GM10248 (cell line): ENCODE data around the gene ATP5PF.

Experiments
- CTCF ChIA-PET: fragments of 300-600 bp; sonication (Branson Sonifier 250); formaldehyde crosslinking; extraction: SDS; loops from one replicate; lab custom pipeline; 2021; ENCODE audit warnings: antibody characterized with exemption; lab: Yijun Ruan, JAX
- POLR2A ChIA-PET: fragments of 350-650 bp; sonication (Branson Sonifier 250); formaldehyde crosslinking; extraction: SDS; loops from one replicate; lab custom pipeline; 2020; ENCODE audit warnings: antibody characterized with exemption; lab: Yijun Ruan, JAX
- DNase-seq: peaks from one replicate; pipeline ENCODE4 v3.0.0; 2012; ENCODE audit errors: extremely low spot score
- TF ChIP-seq, protein P1 (sequence below): IDR thresholded peaks from 2 replicates; pipeline ENCODE4 v1.5.1; 2012; ENCODE audit warnings: mild to moderate bottlenecking, low read depth; ENCODE audit errors: extremely low read depth, missing control alignments, control extremely low read depth

ATP5PF gene

DNA sequence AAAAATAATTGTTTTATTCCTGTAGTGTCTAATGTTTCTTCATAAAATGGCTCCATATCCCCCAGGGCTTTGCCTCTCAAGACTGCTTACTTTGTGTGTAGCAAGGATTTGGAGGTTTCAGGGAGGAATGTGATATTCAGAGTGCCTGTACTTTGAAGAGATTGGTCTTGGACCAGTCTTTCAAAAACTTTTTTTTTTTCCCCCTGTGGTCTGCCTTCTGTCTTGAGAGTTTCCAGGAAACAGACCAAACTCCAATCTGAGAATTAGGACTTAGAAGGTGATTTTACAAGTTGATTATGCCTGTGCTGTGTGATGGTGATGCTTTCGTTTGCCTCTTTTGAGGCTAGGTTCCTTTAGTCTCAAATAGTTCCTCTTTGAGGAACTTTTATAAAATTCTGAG is 26.0 kb upstream of the ATP5PF start:
- DNase-seq: no peak
- TF ChIP-seq, protein P1, sequence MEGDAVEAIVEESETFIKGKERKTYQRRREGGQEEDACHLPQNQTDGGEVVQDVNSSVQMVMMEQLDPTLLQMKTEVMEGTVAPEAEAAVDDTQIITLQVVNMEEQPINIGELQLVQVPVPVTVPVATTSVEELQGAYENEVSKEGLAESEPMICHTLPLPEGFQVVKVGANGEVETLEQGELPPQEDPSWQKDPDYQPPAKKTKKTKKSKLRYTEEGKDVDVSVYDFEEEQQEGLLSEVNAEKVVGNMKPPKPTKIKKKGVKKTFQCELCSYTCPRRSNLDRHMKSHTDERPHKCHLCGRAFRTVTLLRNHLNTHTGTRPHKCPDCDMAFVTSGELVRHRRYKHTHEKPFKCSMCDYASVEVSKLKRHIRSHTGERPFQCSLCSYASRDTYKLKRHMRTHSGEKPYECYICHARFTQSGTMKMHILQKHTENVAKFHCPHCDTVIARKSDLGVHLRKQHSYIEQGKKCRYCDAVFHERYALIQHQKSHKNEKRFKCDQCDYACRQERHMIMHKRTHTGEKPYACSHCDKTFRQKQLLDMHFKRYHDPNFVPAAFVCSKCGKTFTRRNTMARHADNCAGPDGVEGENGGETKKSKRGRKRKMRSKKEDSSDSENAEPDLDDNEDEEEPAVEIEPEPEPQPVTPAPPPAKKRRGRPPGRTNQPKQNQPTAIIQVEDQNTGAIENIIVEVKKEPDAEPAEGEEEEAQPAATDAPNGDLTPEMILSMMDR: no peak
- ChIA-PET POLR2A (no interaction called here), CTCF (interaction anchor here (0.8 to 3.3 kb wide), 3 partner anchors 9 to 41 kb away, joined by 3 to 13 read pairs (median 11); no protein-coding TSS in a partner anchor)

DNA sequence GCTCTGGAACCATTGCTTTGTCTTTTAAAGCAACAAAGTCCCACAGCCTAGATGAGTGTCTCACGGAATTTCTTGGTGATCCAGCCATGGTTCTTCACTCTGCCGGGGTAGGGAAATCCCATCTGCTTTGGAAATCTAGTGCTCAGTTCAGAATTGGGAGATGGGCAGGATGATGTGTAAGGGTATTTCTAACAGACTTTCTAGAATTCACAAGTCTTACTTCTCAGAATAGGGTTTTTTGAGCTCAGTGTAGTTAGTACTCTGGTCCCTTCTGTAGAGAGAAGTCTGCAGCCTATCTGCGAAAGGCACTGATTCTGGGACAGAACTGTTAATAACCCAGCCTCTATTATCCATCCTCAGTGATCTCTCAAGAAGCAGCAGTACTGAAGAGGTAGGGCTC is 25.4 kb upstream of the ATP5PF start:
- POLR2A ChIA-PET: no interaction called here
- no peak for DNase-seq
- TF ChIP-seq, protein P1: no peak
- CTCF ChIA-PET: interaction anchor here (1.0 to 3.3 kb wide), 3 partner anchors 12 to 151 kb away, joined by 3 to 13 read pairs (median 3); no protein-coding TSS in a partner anchor

DNA sequence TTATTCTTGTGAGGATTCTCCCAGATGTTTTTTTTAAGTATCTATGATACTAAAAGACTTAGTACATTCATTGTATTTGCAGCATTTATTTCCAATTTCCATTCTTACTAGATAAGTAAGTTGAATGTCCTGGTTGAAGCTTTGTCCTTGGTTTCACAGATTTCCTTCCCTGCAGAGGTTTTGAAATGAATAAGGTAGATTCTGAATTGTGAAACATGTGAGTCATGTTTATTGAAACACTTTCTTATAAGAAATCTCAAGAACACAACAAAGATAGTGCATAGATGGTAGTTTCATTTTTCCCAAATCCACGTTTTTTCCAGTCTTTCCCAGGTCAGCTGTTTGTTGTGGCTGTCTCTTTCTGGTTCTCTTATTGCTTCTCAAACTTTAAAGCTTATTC is 24.9 kb upstream of the ATP5PF start:
- POLR2A ChIA-PET: no interaction called here
- CTCF ChIA-PET: interaction anchor here (1.0 to 3.3 kb wide), 3 partner anchors 11 to 151 kb away, joined by 3 to 13 read pairs (median 3); no protein-coding TSS in a partner anchor
- no peak for DNase-seq
- TF ChIP-seq, protein P1: no peak

DNA sequence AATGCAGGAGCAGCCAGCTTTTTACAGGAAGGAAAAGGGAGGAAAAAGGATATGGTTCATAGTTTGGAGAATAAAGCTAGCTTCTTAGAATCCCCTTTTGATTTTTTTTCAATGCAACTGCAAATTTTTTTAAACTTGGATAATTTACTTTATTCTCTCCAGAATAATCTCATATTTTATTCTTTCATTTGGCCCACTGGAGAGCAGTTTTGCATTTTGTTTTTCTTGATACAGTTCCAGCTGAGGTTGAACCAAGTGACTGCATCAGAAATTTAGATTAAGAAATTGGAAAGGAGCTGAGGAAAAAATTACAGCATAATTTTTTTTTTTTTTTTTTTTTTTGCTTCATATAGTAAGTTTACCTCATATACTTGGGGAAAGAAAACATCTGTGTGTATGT is 22.8 kb upstream of the ATP5PF start:
- ChIA-PET POLR2A (no interaction called here), CTCF (interaction anchor here (1.0 to 3.3 kb wide), 3 partner anchors 9 to 150 kb away, joined by 3 to 13 read pairs (median 11); partner anchors contain the start of gene MRPL39)
- no peak for DNase-seq
- TF ChIP-seq, protein P1: no peak

DNA sequence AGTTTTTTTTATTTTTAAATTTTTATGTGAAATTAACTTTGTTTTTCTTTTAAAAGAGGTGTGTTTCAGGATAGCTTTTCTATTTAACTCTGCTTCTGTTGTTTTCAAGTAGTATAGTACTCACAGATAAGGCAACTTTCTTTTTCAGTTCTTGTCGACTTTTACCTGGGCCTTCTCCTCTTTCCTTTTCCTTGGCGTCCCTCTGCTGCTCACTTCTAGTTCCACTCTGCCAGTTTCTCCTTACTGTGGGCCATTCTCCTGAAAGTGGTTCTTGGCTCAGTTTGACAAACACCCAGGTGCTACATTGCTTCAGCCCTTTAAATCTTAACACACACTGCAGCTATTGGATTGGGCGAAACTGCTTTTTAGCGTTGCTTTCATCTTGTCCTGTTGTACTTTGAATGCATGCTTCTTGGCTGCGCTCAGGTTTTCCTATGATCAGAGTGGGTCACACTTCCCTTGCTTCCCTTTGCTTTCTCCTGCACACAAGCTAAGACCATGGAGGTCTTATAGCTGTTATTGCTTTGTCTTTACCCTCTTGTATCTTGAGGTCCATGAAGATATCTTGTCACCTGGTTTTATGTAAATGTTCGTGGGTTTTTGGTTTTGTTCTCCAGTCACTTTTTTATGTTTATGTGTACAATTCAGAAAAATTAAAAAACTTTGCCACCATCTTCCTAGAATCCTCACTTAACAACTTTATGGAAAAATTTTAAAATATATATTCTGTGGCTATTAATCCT is 21.7 kb upstream of the ATP5PF start:
- no peak for DNase-seq
- TF ChIP-seq, protein P1: no peak
- ChIA-PET POLR2A (no interaction called here), CTCF (interaction anchor here (1.3 to 3.0 kb wide), 3 partner anchors 16 to 149 kb away, joined by 4 to 11 read pairs (median 8); partner anchors contain the start of gene MRPL39)

DNA sequence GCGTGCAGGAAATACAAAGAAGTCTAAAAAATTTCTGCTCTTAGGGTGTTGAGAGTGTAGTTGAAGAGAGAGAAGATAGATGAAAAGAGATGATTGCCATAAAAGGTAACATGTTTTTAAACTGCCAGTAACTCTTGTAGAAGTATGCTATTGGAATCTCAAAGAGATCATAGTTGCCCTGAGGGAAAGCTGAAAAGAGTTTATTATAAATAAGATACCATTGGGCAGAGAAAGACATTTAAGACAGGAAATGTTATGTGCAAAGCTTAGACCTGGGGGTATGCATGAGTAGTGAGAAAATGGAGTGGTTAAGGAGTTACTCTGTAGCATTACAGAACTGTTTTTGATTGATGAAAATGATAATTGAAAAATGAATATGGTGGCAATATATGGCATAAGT is 17.7 kb upstream of the ATP5PF start:
- ChIA-PET POLR2A (no interaction called here), CTCF (interaction anchor here (0.9 to 2.2 kb wide), 5 partner anchors 11 to 49 kb away, joined by 3 to 6 read pairs (median 3); no protein-coding TSS in a partner anchor)
- DNase-seq: no peak
- TF ChIP-seq, protein P1: no peak
